ENCODE results near the gene C11orf91.
"Not testable (repeated sequence)": the region's sequence is repeated elsewhere in the genome, so short reads cannot be mapped to it uniquely, and the experiment has no call there.

Gene C11orf91, protein sequence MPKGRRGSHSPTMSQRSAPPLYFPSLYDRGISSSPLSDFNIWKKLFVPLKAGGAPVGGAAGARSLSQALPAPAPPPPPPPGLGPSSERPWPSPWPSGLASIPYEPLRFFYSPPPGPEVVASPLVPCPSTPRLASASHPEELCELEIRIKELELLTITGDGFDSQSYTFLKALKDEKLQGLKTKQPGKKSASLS

DNA sequence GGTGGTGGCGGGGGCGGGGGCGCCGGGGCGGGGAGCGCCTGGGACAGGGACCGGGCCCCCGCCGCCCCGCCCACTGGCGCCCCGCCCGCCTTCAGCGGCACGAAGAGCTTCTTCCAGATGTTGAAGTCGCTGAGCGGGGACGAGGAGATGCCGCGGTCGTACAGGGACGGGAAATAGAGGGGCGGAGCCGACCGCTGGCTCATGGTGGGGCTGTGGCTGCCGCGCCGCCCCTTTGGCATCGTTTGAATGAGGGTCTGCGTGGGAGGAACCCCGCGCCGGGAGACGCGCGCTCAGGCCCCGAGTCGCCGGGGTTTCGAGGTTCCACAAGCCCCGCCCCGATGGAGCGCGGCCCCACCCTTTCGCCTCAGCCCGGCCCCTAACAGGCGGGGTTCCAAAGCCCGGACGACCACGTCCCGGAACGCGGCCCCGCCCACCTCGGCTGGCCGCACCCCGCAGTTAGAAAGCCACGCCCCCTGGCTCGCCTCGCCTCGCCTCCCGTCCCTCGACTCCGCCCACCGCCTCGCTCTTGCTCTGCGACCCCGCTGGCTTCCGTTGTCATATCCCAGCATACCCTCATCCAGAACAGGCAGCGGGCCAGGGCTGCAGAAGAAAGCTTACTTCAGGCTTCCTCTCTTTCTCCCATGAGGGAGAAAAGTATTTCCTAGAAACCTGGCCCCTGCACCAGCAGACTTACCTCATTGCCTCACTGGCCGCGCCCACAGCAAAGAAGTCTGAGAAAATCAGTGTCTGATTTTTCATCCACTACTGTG, at the start of gene C11orf91:
C11orf91 (minus strand) TSS at position 325 of the 770 bp plus-strand sequence; CDS start at position 239, 86 bp downstream.
- peak; percentile 95 for DNase-seq (ENCODE audit: low spot score)

DNA sequence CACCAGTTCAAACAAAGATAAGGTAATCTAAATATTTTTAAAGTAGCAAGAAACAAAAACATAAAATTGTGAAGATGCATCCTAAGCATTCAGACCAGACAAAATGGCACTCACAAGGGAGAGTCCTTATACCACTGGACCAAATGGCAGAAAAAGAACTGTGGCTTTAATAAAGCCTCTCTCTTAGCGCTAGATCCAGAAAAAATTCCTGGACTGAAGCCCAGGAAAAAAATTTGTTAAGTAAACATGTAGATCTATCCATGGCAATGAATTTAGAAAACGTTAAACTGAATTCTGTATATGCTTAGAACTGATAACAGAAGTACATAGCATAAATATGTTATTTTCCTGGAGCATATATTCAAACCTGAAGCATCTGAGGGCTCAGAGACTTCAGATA, 47.4 kb upstream of the C11orf91 start:
- DNase-seq (ENCODE audit: low spot score), result no peak

DNA sequence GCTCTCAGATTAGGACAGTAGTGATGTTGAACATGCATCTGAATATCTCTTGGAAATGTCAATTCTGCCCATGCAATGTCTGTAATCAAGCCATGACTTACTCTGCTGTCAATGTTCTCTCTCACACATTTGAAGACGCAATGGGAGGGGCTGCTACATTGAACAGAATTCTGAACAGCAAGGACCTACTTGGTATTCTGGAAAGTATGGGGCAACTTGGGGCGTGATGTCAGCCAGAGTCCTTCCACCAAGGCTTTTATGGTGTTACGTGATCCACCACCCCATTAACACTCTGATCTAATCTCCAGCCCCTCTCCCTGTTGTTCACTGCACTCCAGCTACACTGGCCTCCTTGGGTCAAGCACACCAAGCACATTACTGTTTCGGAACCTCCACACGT, 42.7 kb upstream of the C11orf91 start:
- no peak for DNase-seq (ENCODE audit: low spot score)

DNA sequence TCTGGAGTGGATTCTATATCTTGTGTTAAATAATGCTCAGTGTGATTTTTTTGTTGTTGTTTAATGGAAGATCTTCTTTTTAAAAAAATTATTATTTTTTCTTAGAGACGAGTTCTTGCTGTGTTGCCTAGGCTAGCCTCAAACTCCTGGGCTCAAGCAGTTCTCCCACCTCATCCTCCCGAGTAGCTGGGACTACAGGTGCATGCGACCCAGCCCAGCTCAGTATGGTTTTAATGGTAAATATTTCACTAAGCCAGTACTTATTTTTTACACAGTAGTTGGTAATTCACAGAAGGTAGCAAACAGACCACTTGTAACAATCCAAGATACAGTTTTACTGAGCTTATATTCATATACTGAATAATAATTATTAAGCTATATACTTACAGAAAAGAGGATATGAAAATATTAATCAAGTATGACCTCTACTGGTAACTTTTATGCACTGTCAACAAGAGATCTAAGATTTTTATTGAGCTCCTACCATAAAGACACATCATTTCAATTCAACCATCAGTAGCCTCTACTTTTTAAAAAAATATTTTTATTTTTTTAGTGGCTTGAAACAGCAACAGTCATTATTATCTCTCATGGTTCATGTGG, 41.7 kb upstream of the C11orf91 start:
- peak; percentile 46 for DNase-seq (ENCODE audit: low spot score)

DNA sequence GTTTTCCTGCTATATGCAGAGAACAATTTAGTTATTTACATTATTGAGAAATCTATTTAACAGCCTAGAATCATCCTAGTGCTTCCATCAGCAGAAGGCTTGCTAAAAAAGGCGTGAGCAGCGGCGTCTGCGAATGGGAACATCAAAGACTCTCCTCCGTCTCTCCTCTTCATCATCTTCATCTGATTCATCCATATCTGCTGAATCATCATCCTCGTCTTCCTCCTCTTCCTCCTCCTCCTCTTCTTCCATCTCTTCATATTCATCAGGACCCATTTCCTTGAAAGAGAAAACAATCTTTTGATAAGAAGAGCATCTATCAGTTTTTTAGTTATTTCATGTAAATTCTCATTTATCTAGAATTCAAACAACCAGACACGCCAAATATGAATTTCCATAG, 41.2 kb upstream of the C11orf91 start:
- no peak for DNase-seq (ENCODE audit: low spot score)

DNA sequence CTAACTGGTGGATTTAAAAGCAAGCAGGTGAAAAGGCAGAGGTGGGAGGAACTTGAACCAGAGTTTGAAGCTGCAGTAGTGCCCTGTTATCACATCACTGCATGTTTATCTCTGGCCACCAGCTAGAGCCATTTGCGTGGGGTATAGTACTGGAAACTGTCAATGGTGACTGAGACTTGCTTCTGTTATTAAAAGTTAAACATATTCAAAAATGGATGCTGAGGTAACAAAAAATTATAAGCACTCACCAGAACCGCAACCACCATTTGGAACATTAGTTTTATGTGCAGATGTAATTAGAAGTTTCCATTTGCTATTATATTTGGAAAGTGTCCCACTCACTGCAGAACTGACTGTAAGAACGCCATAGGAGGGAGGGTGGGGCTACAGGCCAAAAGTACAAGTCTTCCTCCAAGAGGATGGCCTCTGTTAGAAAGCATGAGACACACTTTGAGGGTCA, 36.8 kb upstream of the C11orf91 start:
- DNase-seq (ENCODE audit: low spot score), result no peak

DNA sequence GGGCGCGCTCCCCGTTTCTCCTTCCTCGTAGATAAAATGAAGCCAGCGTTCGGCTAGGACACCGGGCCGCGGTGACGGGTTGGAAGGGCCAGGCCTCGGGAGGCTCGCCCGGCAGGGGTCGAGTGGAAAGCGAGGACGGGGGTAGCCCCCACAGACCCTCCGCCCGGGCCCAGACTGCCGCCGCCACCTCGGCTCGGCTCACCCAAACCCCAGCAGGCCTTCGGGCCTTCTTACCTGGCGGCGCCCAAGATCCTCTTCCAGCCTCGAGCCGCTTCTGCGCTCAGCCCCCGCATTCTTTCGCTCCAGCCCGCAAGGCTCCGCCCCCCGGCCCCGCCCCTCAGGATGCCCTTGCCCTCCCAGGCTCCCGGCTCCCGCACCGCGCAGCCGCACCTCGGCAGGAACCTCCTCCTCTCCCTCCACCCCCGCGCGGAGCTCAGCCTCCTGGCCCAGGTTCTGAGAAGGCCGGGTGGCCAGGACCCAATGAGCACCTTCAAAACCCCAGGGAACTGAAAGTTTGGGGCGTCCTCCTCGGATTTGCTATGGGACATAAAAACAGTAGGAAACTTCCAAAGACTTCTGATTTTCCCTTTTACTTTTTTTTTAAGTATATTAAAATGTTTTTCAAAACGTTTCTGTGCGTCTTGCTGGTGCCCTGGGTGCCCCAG, 35.7 kb upstream of the C11orf91 start, which contains the start of gene CD59:
CD59 (minus strand) TSS at position 276 of the 665 bp plus-strand sequence. CDS start 13,978 bp downstream, outside the sequence.
- DNase-seq (ENCODE audit: low spot score), result peak; percentile 92

DNA sequence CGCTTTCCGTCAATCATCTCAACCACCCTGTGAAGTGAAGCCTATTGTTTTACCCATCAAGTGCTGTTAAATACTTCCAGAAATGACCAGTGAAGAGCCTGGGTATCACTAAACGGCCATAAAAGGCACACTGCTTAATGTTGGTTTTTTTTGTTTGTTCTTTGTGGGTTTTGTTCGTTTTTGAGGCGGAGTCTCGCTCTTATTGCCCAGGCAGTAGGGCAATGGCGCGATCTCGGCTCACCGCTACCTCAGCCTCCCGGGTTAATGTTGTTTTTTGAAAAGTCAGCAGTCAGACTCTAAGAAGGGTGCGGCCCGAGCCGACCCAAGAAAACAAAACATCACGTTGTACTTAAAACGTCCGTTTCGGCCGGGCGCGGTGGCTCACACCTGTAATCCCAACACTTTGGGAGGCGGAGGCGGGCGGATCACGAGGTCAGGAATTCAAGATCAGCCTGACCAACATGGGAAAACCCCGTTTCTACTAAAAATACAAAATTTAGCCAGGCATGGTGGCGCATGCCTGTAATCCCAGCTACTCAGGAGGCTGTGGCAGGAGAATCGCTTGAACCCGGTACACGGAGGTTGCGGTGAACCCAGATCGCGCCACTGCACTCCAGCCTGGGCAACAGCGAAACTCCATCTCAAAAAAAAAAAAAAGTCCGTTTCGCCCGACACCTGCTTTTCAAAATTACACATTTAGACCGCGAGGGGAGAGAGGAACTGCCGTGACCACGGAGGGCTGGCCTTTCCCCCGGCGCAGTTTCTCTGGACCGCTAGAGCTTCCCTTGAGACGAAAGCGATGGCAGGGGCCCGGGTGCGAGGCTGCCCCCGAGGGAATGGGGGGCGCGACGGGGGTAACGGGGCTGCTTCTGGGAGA, 34.9 kb upstream of the C11orf91 start:
- no peak for DNase-seq (ENCODE audit: low spot score)

DNA sequence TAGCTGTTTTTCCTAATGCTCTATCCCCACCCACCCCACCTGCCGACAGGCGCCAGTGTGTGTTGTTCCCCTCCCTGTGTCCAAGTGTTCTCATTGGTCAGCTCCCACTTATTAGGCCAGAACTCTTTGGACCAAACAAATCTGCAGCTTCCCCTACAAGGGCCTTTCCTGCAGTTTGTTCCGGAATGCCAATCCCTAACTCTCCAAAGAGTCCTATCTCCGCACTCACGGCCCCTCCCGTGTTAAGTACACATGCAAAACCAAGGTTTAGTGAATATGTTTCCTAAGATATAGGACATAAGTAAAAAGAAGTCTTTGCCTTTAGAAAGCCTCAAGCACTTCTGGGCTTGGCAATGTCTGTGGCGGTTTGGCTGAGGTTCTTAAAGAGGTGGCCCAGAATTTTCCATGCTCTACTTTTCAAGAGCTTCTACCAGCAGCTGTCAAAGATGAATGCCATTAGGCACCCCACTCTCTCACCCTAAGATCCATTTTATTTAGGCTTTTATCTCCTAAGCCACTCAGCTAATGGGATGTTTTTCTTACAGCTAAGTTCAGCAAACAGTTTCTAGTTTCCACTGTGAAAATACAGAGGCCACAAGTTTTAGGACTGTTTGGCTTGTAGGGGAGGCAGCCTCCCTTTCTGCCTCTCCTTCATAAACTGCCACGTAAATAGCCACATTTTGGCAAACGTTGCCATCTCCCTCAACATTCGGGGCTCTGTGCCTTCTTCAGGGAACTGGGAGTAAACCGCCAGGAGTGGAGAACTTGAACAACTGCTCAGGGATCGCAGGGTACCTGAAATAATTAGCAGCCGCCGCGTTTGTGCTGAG, 34.0 kb upstream of the C11orf91 start:
- no peak for DNase-seq (ENCODE audit: low spot score)

DNA sequence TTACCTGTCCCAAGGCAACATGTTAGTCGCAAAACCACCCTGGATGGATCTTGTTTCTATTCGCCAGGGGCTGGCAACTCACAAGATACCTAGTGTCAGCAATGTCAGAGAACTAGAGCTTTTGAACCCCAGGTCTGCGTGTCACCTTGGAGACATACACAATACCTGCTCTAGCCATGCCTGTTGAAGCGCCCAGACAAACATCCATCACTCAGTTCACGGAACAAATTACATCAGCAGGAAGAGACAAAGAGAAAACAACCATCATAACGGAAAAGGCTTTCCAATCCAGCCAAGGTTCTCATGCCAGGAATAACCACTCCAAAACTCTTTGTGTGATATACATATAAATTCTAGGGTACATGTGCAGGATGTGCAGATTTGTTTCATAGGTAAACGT, 33.4 kb upstream of the C11orf91 start:
- no peak for DNase-seq (ENCODE audit: low spot score)

DNA sequence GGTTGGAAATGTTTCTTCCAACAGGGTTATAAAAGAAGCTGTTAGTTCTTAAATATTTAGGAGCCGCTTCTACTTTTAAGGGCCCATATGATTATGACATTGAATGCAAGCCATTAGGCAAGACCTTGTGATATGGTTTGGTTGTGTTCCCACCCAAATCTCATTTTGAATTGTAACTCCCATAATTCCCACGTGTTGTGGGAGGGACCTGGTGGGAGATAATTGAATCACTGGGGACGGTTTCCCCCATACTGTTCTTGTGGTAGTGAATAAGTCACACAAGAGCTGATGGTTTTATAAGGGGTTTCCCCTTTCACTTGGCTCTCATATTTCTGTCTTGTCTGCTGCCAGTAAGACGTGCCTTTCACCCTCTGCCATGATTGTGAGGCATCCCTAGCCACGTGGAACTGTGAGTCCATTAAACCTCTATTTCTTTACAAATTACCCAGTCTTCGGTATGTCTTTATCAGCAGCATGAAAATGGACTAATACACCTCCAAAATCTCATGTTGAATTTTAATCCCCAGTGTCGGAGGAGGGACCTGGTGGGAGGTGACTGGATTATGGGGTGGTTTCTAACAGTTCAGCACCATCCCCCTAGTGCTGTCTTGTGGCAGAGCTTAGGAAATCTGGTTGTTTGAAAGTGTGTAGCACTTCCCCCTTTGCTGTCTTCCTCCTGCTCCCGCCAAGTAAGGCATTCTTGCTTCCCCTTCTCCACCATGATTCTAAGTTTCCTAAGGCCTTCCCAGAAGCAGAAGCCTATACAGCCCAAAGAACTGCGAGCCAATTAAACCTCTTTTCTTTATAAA, 31.3 kb upstream of the C11orf91 start:
- no peak for DNase-seq (ENCODE audit: low spot score)

DNA sequence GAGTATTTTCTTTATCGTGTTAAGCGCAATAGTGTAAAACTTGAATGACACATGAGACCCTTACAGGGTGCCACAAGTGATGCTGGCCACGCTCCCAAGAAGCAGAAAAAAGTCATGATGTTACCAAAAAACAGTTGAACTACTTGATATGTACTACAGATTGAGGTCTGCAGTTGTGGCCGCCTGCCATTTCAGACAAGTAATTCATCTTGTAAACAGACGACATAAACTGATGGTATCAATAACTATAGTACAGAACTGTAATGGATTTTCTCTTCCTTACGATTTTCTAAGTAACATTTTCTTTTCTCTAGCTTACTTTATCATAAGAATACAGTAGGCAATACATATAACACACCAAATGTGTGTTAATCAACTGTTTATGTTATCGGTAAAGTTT, 30.1 kb upstream of the C11orf91 start:
- no peak for DNase-seq (ENCODE audit: low spot score)

DNA sequence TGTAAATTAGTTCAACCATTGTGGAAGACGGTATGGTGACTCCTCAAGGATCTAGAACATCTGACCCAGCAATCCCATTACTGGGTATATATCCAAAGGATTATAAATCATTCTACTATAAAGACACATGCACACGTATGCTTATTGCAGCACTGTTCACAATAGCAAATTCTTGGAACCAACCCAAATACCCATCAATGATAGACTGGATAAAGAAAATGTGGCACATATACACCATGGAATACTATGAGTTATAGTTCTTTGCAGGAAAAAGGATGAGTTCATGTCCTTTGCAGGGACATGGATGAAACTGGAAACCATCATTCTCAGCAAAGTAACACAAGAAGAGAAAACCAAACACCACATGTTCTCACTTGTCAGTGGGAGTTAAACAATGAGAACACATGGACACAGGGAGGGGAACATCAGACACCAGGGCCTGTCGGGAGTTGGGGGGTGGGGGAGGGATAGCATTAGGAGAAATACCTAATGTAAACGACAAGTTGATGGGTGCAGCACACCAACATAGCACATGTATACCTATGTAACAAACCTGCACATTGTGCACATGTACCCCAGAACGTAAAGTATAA, 28.5 kb upstream of the C11orf91 start:
- DNase-seq (ENCODE audit: low spot score), result not testable (repeated sequence)

DNA sequence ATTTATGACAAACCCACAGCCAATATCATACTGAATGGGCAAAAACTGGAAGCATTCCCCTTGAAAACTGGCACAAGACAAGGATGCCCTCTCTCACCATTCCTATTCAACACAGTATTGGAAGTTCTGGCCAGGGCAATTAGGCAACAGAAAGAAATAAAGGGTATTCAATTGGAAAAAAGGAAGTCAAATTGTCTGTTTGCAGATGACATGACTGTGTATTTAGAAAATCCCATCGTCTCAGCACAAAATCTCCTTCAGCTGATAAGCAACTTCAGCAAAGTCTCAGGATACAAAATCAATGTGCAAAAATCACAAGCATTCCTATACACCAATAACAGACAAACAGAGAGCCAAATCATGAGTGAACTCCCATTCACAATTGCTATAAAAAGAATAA, 26.9 kb upstream of the C11orf91 start:
- DNase-seq (ENCODE audit: low spot score), result not testable (repeated sequence)

DNA sequence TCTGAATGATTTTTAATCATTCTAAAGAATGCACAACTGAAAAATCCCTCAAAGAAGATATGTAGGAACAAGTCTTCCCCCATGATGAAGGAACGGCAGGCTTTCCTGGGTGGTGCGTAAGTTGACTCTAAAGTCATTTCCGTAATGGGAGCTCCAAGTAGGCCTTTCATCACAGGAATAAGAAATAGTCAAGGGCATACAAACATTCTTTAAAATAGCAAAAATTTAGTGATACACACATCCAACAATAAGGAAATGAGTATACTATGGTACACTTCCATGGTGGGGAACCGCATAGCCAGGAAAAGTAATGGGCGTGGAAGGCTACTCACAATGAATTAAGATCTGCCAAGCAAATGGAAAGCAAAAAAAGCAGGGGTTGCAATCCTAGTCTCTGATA, 24.9 kb upstream of the C11orf91 start:
- DNase-seq (ENCODE audit: low spot score), result no peak

DNA sequence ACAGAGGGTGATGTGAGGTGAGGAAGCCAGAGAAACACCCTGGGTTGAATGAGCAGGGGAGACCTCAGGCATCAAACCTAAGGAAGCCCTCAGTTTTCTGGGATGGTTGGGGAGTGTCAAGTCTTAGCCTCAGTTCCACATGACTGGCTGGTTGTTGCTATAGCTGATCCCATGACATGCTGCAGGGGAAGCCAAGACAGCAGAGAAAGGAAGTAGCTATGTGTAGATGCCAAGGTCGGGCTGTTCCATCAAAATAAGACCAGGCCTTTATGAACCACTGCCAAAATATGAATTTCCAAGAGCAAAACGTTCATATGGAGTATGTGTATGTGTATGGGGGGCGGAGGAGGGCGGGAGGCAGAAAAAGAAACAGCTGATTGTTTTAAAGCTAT, 24.0 kb upstream of the C11orf91 start:
- no peak for DNase-seq (ENCODE audit: low spot score)

DNA sequence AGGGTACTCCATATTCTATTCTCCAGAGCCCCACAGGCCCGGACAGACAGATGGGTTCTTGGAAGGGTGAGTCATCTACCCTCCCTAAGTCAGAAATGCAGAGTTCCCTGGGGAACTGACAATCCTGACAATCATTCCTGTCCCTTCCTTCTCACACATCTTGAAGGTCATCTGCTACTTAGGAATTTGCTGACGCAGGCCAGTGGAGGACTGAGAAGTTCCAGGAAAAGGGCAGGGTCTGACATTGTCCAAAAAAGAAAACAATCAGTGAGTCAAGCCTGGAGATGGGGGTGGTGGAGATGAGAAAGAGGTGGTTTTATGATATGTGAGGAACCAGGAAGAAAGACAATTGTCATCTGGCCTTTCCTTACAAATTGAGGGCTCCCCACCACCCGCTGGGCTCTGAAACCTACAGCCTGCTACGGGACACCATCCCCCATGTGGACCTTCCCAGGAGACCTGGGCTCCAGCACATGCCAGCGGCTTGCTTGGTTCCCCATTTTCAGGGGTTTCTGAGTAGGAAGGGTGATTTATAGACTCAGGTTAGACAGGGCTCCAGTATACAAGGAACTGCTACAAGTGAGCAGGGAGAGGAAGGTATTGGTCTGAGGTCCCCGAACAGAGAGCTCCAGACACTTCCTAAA, 22.7 kb upstream of the C11orf91 start:
- peak; percentile 98 for DNase-seq (ENCODE audit: low spot score)

DNA sequence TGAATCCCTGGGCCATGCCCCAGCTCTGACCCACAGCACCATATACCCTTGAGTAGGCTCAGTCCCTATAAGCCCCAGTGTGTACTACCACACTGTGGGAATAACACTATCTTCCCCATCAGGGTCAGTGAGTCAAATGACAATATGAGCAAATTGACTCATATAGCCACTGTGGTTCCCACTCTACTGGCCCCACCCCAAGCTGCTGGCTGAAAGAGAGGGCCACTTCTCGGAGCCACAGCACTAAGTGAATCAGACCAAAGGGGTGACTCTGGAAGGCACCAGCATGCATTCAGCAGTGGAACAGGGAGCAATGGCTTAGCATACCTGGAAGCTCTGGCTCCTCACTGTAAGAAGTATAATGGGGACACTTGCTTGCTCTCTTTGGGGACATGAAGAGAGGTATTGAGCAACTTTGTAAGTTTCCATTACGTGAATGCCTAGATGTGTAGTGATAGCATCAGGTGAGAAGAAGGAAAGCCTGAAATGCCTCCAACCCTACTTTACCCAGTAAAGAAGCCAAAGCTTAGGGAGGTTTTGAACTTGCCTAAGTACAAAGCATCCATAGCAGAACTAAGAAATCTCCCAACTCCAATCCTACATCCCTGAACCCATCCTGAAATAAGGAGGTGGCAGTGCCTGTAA, 22.1 kb upstream of the C11orf91 start:
- peak; percentile 75 for DNase-seq (ENCODE audit: low spot score)

Measured in kidney capillary endothelial cell (primary cell).